Stimulated activated CD8-positive, alpha-beta memory T cell treated with anti-CD3 and anti-CD28 coated beads, Interleukin-4, amount 100 ng/mL, for 4 hours (primary cell): ENCODE data around the gene OR51A4.
"Not testable (repeated sequence)": the region's sequence is repeated elsewhere in the genome, so short reads cannot be mapped to it uniquely, and the experiment has no call there.

Experiments
- DNase-seq, 2 donors: peaks; one replicate each; pipeline ENCODE4 v3.0.0-alpha.2; 2020; ENCODE audit warnings: low read depth in 2 of 2, low spot score in 1 of 2

Gene OR51A4

DNA sequence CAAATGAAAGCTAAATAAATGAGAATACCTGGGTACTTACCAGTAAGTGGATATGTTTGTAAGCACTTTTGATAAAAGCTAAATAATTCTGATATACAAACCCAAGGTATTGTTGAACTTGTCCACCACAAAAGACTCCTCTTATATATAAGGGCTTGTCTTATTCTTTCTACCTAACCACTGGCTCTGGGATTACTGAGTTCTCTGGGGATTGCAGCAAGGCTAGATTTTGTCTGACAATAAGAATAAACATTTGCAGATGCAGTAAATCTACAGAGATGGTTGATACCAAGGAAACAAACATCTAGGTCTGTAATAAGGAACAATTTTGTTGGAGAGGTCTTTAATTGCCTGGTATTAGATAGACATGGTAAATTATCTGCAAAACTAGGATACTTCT, at the start of gene OR51A4:
Gene OR51A4, minus strand, starts transcription at position 101 of the 400 bp plus-strand sequence. CDS start 505 bp downstream, outside the sequence.
- no peak for DNase-seq

GRCh38 chr11:4994551-4994950, 47.1 kb upstream of the OR51A4 start, which contains the start of gene OR51L1:
TSS of gene OR51L1 (plus strand) at chr11:4994851. CDS start at chr11:4998983, 4,132 bp downstream.
- no peak for DNase-seq

GRCh38 chr11:4991060-4991459, 43.7 kb upstream of the OR51A4 start:
- DNase-seq: no peak

DNA sequence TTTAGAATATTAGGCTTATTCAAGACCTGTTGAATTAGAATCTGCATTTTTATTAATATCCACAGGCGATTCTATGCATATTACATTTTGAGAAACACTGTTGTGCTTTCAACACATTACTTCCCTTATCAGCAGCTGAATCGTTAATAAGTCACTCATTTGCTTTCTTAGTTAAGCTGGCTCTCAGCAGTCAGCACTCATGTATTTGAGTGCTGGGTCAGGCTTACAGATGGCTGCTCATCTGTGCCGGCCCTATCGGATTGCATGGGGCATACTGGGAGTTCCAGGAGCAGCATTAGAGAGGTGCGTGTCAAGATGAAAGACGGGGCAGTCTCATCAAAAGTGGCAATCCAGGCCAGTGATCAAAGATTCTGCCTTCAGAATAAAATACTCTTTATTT, 36.4 kb upstream of the OR51A4 start:
- DNase-seq: no peak

GRCh38 chr11:4982678-4983077, 35.3 kb upstream of the OR51A4 start:
- no peak for DNase-seq

- no peak for DNase-seq
Measured at GRCh38 chr11:4979036-4979435, 31.6 kb upstream of the OR51A4 start.

DNA sequence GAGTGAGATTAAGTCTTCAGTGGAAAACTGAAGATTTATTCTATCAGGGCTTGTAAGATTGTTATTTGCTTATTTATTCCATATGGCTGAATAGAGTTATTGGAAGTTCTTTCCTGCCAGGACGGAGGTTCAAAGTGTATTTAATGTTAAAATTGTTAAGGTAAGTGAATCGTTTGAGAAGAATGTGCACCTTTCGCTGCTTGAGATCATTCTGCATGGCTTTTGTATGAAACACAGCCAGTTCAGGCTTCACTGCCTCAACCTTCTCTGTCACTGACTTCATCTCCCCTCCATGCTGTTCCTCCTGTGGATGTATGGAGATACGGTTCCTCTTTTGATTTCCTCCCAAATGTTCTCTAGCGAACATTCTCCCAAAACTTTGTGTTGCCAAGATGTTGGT, 28.0 kb upstream of the OR51A4 start:
- DNase-seq: no peak

GRCh38 chr11:4962816-4963215, 15.4 kb upstream of the OR51A4 start:
- DNase-seq: no peak

GRCh38 chr11:4960877-4961276, 13.5 kb upstream of the OR51A4 start:
- no peak for DNase-seq

GRCh38 chr11:4957396-4957795, 10.0 kb upstream of the OR51A4 start:
- DNase-seq: no peak

- not testable (repeated sequence) for DNase-seq
Measured at GRCh38 chr11:4955613-4956012, 8.2 kb upstream of the OR51A4 start, which contains the start of gene OR51A2. TSS of gene OR51A2 (minus strand) at chr11:4955713. CDS start at chr11:4955713, 0 bp downstream.

DNA sequence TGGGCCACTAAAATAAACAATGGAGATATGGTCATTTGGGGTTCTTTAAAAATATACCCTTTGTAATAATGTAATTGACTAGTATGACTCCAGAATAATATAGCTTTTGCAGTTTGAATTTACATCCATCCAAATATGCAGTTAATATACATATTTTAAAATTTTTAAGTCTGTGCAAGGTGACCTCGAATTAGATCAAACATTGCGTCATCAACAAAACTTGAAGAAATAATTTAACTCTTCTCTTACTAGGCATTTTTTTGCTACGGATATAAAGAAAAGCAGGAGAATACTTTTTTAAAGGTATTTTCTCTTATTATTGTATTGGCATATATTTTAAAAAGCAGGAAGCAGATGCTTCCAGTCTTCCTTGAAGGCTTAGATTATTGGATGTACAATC, 10.7 kb downstream of the OR51A4 start:
- DNase-seq: no peak

DNA sequence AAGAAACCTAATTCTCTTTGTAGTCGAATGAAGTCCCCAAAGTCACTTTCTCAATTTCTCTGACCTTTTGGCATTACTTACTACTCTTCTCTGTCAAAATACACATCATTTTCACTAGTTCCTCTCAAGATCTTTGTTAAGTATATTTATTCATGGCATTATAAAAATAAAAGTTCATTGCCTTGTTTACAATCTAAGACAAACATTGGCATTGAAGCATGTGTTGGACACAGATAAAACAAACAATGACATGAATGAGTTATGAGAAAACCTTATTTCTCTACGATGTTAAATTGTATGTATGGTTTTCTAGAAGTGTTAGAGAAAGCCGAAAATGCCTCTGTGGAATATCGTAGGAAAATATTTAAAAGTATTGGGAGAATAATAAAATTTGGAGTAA, 14.7 kb downstream of the OR51A4 start:
- DNase-seq: no peak

DNA sequence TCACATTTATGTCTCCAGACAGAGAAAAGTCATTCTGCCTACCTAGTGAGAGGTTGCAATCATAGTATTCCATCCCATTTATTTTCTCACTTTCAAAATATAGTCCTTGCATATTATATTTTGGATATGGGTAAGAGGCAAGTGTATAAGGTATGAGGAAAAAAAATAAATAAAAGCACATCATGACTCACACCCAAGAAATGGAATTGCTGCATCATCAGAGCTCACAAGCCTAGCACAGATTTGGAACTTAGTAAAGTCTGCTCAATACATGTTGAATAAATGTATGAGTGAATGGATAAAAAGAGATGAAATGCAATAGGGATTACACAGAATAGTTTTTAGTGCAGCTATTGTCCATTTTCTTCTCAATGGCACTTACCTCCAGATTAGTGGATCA, 20.8 kb downstream of the OR51A4 start:
- DNase-seq: no peak

- no peak for DNase-seq
Measured at GRCh38 chr11:4924239-4924638, 23.2 kb downstream of the OR51A4 start, which contains the start of gene OR51G1. TSS of gene OR51G1 (minus strand) at chr11:4924339. CDS start at chr11:4924339, 0 bp downstream.

- no peak for DNase-seq
Measured at GRCh38 chr11:4922304-4922703, 25.1 kb downstream of the OR51A4 start.

GRCh38 chr11:4921796-4922195, 25.6 kb downstream of the OR51A4 start:
- DNase-seq: no peak

- DNase-seq: no peak
Measured at GRCh38 chr11:4919250-4919649, 28.2 kb downstream of the OR51A4 start, which contains the start of gene OR51G2. TSS of gene OR51G2 (minus strand) at chr11:4919350. CDS start at chr11:4915663, 3,687 bp downstream.

DNA sequence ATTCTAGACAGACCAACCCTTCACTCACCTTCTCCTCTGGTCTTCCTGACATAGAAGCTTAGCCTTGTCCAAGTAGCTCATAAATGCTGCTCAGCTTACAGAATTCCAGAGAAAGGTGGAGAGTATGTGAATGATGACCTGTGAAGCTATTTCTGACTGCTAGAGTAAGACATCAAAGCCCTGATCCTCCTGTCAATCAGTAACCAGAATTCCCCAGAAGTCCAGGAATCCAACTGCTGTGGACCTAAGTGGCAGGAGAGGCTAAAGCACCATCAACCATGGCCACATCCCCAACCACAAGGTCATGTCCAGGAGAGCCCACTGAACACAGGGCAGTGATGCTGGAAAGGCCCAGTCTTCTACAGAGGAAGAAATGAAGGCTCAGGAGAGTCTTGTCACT, 30.8 kb downstream of the OR51A4 start:
- DNase-seq: no peak

GRCh38 chr11:4903484-4903883, 43.9 kb downstream of the OR51A4 start, which contains the start of gene OR51A7:
TSS of gene OR51A7 (plus strand) at chr11:4903783. CDS start at chr11:4907370, 3,587 bp downstream.
- no peak for DNase-seq
